Peyer's patch (tissue), 4 donors: ENCODE data around the gene CLMN. TPM values are rescaled to one million over a fixed set of nuclear protein-coding genes. Genes with fewer than 3 reads are reported as not detected.

Experiments used
- DNase-seq, 3 donors: peaks; one replicate each; pipeline ENCODE4 v3.0.0-alpha.2; 2017 to 2019
- H3K27ac ChIP-seq, 4 donors: fragments of 200-600 bp; sonication (generic); one replicate each; pipeline ENCODE4 v1.5.1; 2016 to 2019
- H3K27me3 ChIP-seq, 2 donors: fragments of 200-600 bp; sonication (generic); one replicate each; pipeline ENCODE4 v1.5.1; 2019
- H3K36me3 ChIP-seq, 3 donors: fragments of 200-600 bp; sonication (generic); one replicate each; pipeline ENCODE4 v1.5.1; 2016 to 2019
- H3K4me1 ChIP-seq, 4 donors: fragments of 200-600 bp; sonication (generic); one replicate each; pipeline ENCODE4 v1.5.1; 2016 to 2019
- H3K4me3 ChIP-seq, 4 donors: fragments of 200-600 bp; sonication (generic); 1 replicate in 3 of 4; 2 replicates in 1 of 4; pipeline ENCODE4 v1.5.1; 2016 to 2019; ENCODE audit warnings: mild to moderate bottlenecking in 1 of 4
- H3K9me3 ChIP-seq, 4 donors: fragments of 200-600 bp; sonication (generic); one replicate each; pipeline ENCODE4 v1.5.1; 2016 to 2019; ENCODE audit warnings: mild to moderate bottlenecking in 1 of 4
- POLR2A ChIP-seq, 2 donors: fragments of 450-650 bp; IDR thresholded peaks; one replicate each; pipeline ENCODE4 v1.5.1; 2017; ENCODE audit warnings: antibody characterized with exemption in 2 of 2, mild to moderate bottlenecking in 2 of 2, moderate library complexity in 2 of 2
- total RNA-seq, 4 donors: library from RNA; depleted of rRNA; stranded (reverse); fragments of >200 nt; gene quantifications; one replicate each; pipeline ENCODE4 v1.1.0, GENCODE V29; 2016
- TF ChIP-seq, protein P1 (sequence below), 6 experiments: fragments of 450-650 bp in 4 of 6; fragments of 200-600 bp in 2 of 6; sonication (generic) in 1 of 6; IDR thresholded peaks; one replicate each; pipeline ENCODE4 v1.5.1; 2017 to 2019; ENCODE audit warnings: antibody characterized with exemption in 6 of 6, mild to moderate bottlenecking in 3 of 6, moderate library complexity in 1 of 6

Gene CLMN
- total RNA-seq, 4 donors from 2014 or later: 18.7 to 38.8 (median 36.4) TPM

DNA sequence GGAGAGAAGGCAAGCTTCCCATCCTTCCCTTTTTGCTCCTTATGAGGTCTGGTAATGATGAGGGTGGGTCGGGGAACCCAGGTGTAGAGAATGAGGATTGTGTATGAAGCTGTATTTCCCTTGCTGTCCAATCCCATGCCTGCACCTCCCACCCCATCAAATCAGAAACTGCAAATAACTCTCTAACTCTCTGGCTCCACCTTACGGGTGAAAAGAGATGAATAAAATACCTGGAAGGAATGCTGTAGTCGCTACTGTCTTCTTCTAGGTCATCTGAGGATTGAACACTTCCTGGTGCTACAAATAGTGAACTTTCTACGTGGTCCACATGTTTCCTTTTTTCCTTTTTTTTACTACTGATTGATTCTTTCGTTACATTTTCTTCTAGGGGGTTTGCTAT, 123.4 kb downstream of the CLMN start:
- DNase-seq: no peak

DNA sequence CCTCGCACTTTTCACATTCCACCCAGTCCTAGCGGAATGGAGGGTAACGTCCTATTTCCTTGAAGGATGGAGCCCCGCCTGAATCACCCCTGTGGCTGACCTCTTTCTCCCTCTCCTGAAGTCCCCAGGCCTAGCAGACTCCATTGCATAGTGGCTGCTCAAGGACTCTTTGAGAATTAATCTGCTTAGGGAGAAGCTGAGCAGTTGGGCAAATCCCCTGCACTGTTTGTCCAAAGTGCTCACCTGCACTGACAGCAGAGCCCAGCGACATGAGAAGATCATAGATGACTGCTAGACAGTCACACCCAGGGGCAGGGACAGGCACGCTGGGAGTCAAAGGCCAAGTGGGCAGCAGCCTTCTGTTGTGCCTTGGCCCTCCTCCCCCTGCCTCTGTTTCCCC, 124.7 kb downstream of the CLMN start:
- H3K36me3 ChIP-seq: no peaks in the 10 kb centered on the region
- no peak for TF ChIP-seq POLR2A (IDR thresholded peaks at IDR 0.05)
- TF ChIP-seq, protein P1, sequence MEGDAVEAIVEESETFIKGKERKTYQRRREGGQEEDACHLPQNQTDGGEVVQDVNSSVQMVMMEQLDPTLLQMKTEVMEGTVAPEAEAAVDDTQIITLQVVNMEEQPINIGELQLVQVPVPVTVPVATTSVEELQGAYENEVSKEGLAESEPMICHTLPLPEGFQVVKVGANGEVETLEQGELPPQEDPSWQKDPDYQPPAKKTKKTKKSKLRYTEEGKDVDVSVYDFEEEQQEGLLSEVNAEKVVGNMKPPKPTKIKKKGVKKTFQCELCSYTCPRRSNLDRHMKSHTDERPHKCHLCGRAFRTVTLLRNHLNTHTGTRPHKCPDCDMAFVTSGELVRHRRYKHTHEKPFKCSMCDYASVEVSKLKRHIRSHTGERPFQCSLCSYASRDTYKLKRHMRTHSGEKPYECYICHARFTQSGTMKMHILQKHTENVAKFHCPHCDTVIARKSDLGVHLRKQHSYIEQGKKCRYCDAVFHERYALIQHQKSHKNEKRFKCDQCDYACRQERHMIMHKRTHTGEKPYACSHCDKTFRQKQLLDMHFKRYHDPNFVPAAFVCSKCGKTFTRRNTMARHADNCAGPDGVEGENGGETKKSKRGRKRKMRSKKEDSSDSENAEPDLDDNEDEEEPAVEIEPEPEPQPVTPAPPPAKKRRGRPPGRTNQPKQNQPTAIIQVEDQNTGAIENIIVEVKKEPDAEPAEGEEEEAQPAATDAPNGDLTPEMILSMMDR (IDR thresholded peaks at IDR 0.05): no peak
- no peaks in the 10 kb centered on the region for H3K27me3 ChIP-seq
- no peaks in the 10 kb centered on the region for H3K9me3 ChIP-seq
- no peak overlapping the region for H3K27ac ChIP-seq
- DNase-seq: no peak
- no peak overlapping the region for H3K4me3 ChIP-seq
- peaks cover 0 to 5% (median 0%) of the 10 kb centered on the region in 4 donors for H3K4me1 ChIP-seq

More for the DNA sequence above, 123.4 kb downstream of the CLMN start:
- H3K36me3 ChIP-seq: no peaks in the 10 kb centered on the region
- TF ChIP-seq POLR2A (IDR thresholded peaks at IDR 0.05): no peak
- TF ChIP-seq, protein P1 (IDR thresholded peaks at IDR 0.05): peak in 4 of 6 experiments; percentile 27 to 65 (median 58)
- no peaks in the 10 kb centered on the region for H3K27me3 ChIP-seq
- no peak overlapping the region for H3K27ac ChIP-seq
- no peaks in the 10 kb centered on the region for H3K9me3 ChIP-seq
- no peaks in the 10 kb centered on the region for H3K4me1 ChIP-seq
- no peak overlapping the region for H3K4me3 ChIP-seq

DNA sequence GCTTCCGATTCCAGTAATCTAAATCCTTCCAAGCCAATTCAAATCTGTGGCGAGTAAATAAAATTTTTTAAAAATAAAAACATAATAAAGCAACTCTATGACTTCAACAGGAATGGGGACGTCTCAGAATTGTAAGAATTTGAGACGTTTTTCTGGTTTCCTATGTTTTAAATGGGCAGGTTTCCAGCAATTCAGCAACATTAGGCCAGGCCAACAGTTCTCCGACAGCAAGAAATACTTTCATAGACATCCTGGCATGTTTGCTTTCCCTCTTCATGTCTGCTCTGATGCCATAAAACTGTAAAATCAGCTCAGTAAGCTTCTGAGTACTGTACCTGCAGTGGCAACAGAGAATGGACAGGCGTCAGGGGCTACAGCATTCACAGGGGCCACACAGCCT, 126.6 kb downstream of the CLMN start:
- Histone ChIP-seq H3K4me3 (no peak overlapping the region), H3K27me3 (no peaks in the 10 kb centered on the region), H3K27ac (no peak overlapping the region), H3K36me3 (no peaks in the 10 kb centered on the region), H3K9me3 (no peaks in the 10 kb centered on the region), H3K4me1 (peaks cover 0 to 11% (median 0%) of the 10 kb centered on the region in 4 donors)
- no peak for DNase-seq
- TF ChIP-seq POLR2A (IDR thresholded peaks at IDR 0.05): no peak
- TF ChIP-seq, protein P1 (IDR thresholded peaks at IDR 0.05): no peak

DNA sequence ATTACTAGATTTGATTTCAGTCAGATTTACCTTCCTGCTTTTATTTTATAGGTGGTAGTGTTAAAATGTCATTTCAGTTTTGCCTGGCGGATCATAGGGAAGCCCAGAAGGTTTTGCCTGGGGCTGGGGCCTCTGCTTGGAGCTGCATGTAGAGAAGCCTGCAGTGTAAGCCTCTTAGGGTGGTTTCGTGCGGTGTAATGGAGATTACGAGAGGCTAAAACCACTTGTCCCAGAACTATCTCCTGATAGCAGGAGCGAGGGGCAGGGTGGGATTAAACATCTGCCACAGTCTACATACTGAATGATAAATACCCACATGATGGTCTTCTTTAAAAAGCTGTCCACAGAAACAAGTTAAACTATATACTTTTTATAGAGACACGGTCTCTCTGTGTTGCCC, 127.4 kb downstream of the CLMN start:
- H3K4me1 ChIP-seq: peaks cover 0 to 11% (median 0%) of the 10 kb centered on the region in 4 donors
- no peaks in the 10 kb centered on the region for H3K27me3 ChIP-seq
- no peaks in the 10 kb centered on the region for H3K36me3 ChIP-seq
- H3K27ac ChIP-seq: no peak overlapping the region
- no peaks in the 10 kb centered on the region for H3K9me3 ChIP-seq
- DNase-seq: no peak
- no peak for TF ChIP-seq POLR2A (IDR thresholded peaks at IDR 0.05)
- TF ChIP-seq, protein P1 (IDR thresholded peaks at IDR 0.05): no peak
- H3K4me3 ChIP-seq: no peak overlapping the region

DNA sequence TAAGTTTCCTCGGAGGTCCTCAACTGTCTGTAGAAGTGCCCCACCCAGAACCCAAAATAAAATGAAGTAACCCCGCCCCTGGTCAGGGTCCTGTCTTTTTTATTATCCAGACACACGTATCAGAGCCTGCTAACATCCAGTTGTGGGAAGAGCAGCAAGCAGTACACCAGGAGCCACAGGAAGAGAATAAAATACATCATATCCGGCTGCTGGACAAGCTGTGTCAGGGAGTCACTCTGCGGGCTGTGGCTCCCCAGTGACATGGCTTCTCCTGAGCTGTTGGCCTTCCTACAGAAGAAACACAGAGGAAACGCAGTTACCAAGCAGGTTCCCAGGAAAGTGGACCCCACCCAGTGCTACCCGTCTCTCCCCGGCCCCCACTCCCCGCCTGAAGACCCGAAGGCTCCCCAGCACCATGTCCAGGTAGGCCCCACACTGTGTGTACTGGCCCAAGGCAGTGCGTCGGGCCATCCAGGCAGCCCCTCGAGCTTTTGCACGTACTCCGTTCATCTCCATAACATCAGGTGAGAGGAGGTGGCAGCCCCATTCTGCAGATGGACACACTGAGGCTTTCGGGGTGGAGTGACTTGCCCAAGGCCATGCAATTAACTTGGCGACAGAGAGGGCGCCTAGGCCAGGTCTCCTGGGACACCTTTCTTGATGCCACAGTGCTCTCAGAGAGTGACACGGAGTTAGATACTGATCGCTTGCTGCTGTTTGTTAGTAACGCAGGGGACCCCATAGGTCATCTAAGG, 128.1 kb downstream of the CLMN start:
- DNase-seq: no peak
- Histone ChIP-seq H3K9me3 (no peaks in the 10 kb centered on the region), H3K27me3 (no peaks in the 10 kb centered on the region), H3K4me3 (no peak overlapping the region), H3K36me3 (no peaks in the 10 kb centered on the region), H3K27ac (no peak overlapping the region), H3K4me1 (peaks cover 0 to 11% (median 0%) of the 10 kb centered on the region in 4 donors)
- TF ChIP-seq, protein P1 (IDR thresholded peaks at IDR 0.05): no peak
- no peak for TF ChIP-seq POLR2A (IDR thresholded peaks at IDR 0.05)
